CMK (cell line): ENCODE data around the gene UBE2L5.
A peak's percentile ranks its signal among the peaks of the same experiment; 100 is the strongest.
"Not testable (repeated sequence)": the region's sequence is repeated elsewhere in the genome, so short reads cannot be mapped to it uniquely, and the experiment has no call there.

Experiments used
- DNase-seq: peaks from one replicate; pipeline ENCODE4 v3.0.0-alpha.2; 2010; ENCODE audit warnings: low read depth

The UBE2L5 gene

GRCh38 chr13:30440910-30441703 lies 18.8 kb downstream of the UBE2L5 start:
- DNase-seq = no peak

DNA sequence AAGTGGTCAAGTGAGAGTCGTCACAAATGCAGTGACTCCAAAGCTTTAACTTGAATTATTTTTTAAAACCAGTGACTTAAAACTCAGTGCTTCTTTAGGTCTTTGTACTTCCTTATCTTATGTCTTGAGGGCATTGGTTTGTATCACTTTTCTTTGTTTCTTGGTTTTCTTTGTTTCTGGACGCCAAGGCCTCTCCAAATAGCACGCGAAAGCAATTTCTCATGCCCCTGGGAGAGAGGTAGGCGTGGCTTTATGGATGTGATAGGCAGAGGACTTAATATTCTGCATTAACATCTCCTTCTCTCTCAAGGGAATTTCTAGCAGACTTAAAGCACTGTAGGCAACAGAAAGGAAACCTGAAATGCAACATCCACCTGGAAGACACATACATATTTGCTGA lies 20.6 kb downstream of the UBE2L5 start:
- no peak for DNase-seq

DNA sequence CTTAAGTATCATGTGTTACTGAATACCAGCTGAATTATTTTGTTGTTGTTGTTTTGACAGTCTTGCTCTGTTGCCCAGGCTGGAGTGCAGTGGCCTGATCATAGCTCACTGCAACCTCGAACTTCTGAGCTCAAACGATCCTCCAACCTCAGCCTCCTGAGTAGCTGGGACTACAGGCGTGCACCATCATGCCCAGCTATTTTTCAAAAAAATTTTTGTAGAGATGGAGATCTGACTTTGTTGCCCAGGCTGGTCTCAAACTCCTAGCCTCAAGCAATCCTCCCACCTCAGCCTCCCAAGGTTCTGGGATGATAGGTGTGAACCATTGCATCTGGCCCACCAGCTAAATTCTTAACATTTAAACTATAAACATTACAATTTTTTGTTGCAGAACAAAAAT lies 21.2 kb downstream of the UBE2L5 start:
- DNase-seq = not testable (repeated sequence)

- DNase-seq = no peak
These were observed 21.7 kb downstream of the UBE2L5 start for GRCh38 chr13:30443957-30444404.

DNA sequence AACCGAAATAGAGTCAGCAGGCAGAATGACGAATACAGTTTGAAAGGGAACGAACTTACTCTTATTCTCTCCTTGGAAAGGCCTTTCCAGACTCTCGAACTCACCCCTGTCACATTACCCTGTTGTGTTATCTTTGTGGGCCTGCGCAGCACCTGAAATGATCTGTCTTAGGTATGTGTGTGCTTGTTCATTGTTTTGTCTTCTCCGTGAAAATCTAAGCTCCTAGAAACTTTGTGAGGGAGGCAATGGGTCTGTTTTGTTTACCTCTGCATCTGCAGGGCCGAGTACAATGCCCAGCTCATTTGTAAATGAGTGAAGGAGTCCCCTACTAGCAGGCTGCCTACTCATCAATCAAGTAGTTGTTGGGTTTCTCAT lies 23.8 kb downstream of the UBE2L5 start:
- no peak for DNase-seq

DNA sequence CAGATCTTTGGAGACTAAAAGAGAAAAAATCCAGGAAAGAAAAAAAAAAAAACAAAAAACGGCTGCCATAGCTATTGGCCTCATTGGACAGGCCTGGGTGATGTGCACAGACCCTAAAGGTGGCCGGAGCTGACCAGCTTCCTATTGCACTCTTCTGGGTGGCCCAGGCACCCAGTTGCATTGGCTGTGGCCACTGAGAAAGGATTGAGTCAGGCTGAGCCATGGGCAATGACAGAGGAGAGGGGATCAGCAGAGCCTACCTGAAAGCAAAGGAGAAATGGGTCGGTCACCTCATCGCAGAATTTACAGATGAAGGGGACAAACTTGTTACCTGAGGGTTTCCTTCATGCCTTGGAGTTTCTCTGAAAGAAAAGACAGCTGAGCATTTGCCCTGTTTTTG lies 26.1 kb downstream of the UBE2L5 start:
- DNase-seq = no peak

DNA sequence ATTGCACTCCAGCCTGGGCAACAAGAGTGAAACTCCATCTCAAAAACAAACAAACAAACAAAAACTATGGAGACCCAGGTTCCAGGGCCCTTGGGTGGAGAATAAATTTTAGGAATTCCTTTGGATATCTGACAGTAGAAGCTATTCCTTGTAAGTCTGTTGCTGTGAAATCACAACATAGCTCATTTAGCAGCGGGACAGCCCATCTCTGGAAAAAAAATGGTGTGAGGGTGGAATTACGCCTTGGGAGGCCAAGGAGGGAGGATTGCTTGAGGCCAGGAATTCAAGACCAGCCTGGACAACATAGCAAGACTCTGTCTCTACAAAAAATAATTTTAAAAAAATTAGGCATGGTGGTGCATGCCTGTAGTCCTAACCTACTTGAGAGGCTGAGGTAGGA lies 27.8 kb downstream of the UBE2L5 start:
- no peak for DNase-seq

- not testable (repeated sequence) for DNase-seq
These were observed 29.2 kb downstream of the UBE2L5 start for GRCh38 chr13:30451476-30451875.

DNA sequence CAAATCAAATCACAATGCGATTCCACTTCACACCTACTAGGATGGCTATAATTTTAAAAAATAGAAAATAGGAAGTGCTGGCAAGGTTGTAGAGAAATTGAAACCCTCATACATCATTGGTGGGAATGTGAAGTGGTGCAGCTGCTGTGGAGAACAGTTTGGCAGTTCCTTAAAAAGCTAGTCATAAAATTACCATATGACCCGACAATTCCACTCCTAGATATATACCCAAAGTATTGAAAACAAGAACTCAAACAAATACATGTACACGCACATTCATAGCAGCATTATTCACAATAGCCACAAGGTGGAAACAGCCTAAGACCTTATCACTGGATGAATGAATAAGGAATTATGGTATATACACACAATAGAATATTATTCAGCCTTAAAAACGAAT lies 31.4 kb downstream of the UBE2L5 start:
- DNase-seq = no peak

DNA sequence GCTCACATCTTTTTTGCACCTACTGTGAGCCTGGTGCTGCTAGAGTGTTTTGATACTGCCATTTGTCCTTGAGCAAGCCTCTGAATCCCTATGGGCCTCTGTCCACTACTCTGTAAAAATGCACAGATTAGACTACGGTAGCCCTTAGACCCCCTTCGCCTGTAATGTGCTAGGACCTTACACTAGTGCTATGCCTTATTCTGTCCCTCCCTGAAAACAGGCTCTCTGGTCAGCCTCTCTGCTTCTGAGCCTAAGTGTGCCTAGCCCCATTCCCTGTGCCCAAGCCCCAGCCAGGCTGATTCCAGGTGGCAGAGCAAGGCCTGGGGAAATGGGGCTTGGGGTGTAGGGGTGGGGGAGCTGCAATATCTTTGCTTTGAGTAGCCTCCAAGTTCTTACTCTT lies 32.7 kb downstream of the UBE2L5 start:
- no peak for DNase-seq

DNA sequence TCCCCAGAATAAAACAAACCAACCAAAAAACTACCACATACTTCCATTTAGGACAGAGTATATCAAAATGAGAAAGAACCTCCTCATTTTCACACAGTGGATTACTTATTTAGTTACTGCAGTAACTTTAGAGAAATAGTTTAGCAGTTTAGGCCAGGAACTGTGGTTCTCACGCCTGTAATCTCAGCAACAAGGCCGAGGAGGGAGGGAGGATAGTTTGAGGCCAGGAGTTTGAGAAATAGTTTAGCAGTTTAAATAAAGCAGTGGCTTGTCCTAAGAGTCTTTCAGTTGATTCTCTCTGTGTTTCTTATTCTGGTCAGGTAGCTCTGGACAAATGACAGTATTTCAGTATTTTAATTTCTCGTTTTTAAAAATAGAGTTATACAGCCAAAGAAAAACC lies 34.0 kb downstream of the UBE2L5 start:
- DNase-seq = no peak

- DNase-seq = no peak
These were observed 35.1 kb downstream of the UBE2L5 start for GRCh38 chr13:30457306-30457891.

DNA sequence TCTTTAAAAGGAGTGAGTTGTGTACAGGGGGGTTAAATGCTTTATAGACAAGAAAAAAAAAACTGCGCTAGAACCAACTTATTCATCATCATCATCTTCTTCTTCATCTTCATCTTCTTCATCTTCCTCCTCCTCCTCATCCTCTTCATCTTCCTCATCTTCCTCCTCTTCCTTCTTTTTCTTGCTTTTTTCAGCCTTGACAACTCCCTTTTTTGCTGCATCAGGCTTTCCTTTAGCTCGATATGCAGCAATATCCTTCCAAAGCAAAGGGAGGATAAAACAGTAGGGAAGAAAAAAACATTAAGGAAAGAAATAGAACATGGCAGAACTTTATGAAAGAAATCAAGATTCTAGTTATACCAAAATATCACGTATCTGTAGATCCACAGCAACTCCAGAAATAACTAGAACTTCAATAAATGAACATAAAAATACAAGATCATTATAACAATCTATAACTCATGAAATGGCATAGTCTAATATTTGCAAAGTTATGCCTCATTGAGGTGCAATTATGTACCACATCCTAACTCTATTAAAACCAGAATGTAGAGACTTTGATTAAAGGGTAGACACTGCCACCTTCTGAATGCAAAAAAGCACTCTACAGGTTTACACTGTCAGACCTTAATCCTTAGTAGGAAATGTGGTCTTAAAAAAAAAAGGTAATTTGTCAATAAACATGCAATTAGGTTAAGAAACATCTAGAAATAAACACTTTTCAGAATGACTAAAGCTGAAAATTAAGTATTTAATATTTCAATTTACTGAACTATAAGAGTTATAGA lies 39.2 kb downstream of the UBE2L5 start:
- DNase-seq = not testable (repeated sequence)

- DNase-seq = no peak
These were observed 41.6 kb downstream of the UBE2L5 start for GRCh38 chr13:30463787-30464495.

- no peak for DNase-seq
These were observed 42.4 kb downstream of the UBE2L5 start for GRCh38 chr13:30464496-30465342.

DNA sequence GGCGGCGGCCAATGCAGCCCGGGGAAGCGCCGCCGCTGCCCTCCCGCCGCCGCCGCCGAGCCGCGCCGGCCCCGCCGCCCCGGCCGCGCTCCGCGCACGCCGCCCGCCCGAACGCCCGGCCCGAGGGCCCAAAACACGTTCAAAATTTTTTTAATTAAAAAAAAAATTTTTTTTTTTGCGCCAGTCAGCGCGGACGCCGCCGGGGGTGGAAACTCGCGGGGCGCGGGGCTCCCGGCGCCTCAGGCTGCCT lies 43.0 kb downstream of the UBE2L5 start:
- no peak for DNase-seq

GRCh38 chr13:30465593-30466357 lies 43.5 kb downstream of the UBE2L5 start, which contains the start of gene HMGB1:
HMGB1 (minus strand) TSS chr13:30465936; CDS start chr13:30463680, 2,256 bp downstream.
- peak; percentile 76 for DNase-seq

DNA sequence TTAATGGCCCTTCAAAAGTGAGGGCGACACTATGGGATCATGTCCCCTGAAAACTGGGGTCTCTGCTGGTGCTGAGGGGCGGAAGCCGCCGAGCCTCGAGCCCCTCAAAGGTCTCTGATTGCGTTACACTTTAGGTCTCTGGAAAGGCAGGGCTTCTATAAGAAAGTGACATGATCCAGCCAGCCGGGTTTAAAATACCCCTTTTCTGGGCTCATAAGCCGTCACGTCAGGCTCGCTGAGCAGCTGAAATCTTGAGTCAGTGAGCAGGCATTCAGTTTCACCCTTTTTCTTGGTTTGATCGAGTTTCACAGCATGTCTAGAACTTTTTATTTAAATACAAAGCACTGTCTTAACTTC lies 44.0 kb downstream of the UBE2L5 start:
- no peak for DNase-seq

DNA sequence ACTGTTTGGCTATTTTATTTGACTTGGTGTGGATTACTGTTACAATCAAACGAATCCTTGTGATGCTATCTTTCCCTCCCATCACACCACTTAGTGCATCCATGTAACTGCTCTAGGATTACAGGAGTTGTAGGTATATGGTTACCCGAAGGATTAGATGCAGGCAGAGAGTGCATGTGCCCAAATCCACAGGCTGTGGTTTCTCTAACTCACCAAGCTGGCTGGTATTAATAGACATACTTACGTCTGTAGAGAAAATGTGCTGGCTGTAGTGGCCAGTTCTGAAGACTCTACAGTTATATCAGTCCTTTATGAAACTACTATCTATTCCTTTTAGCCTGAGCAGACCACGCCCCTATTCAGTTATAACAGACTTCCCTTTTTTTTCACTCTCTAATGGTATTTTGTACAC lies 44.6 kb downstream of the UBE2L5 start:
- DNase-seq = no peak

- no peak for DNase-seq
These were observed 51.4 kb downstream of the UBE2L5 start for GRCh38 chr13:30473675-30474074.
